Activated T-cell treated with anti-CD3 and anti-CD28 coated beads for 24 hours (primary cell): Measurements from ENCODE around the gene PROX1.
"Not testable (repeated sequence)": the region's sequence is repeated elsewhere in the genome, so short reads cannot be mapped to it uniquely, and the experiment has no call there.

Experiments used
- DNase-seq: peaks from one replicate; pipeline ENCODE4 v3.0.0-alpha.2; 2020; ENCODE audit warnings: low read depth

PROX1 gene

DNA sequence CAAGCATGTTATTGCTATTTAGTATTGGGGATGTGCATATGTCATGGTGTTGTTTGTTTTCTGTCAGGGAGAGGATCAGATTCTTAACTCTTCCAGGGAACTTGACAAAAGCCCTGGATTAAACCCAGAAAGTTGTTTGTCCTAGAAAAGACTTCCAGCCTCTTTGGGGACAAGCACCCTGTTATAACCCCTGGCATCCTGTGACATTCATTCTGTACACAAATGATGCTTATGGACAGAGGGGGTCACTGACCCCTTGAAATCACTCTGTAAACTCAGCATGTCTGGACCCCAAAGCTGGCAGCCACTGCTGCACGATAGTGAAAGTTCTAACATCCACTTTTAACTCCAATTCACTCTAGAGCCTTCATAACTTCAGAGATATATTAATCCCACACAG is 81.2 kb downstream of the PROX1 start:
- no peak for DNase-seq

DNA sequence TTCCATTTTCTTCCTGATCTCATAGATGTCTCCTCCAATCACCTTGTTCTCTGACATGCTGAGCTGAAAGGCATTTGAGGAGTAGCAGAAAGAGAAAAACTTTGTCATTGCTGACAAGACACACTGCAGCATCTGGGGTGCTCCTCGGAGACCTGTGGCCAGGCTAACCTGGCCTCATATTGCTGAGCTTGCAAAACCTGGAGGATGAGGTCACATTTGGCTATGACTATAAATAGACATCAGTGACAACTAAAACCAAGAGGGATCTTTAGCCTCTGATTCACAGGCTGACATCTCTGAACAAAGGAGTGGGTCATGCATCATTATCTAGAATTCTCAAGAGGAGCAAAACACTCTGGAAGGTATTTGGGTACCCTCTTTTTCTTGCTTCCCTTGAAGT is 83.7 kb downstream of the PROX1 start:
- DNase-seq = no peak

DNA sequence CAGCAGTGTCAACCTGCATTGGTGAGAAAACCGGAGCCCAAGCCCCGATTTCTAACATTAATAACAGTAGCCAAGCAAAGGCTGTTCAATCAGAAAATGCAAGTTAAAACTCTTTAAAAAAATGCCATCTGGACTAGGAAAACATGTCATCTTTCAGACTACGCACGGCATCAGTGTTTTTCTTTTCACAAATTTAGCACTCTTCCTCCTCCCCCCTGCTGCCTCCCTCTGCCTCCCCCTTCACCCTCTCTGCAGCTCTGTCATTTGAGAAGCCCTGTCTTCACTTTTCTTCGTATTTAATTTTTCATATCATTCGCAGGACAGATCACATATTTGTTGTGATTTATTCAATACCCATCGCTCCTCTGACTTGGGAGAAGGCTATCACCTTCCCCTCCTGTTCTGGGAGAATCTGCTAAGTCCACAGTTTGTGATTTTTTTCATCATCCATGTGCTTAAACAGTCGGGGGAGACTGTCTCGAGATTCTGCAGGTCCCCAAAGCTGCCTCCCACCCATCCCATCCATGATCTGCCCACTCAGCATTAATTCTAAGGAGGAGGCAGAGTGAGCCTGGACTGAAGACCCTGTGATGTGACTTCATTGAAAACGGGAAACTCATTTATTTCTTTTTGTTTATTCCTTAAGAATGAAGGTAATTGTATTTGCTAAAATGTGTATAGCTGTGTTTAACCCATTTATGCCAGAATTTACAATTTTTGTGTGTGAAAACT is 84.8 kb downstream of the PROX1 start:
- no peak for DNase-seq

- DNase-seq = no peak
Measured at GRCh38 chr1:214074477-214074876, 86.7 kb downstream of the PROX1 start.

- DNase-seq = no peak
Measured at GRCh38 chr1:214075305-214075998, 87.7 kb downstream of the PROX1 start.

GRCh38 chr1:214075999-214076707 is 88.4 kb downstream of the PROX1 start:
- no peak for DNase-seq

- no peak for DNase-seq
Measured at GRCh38 chr1:214076708-214077065, 88.9 kb downstream of the PROX1 start.

DNA sequence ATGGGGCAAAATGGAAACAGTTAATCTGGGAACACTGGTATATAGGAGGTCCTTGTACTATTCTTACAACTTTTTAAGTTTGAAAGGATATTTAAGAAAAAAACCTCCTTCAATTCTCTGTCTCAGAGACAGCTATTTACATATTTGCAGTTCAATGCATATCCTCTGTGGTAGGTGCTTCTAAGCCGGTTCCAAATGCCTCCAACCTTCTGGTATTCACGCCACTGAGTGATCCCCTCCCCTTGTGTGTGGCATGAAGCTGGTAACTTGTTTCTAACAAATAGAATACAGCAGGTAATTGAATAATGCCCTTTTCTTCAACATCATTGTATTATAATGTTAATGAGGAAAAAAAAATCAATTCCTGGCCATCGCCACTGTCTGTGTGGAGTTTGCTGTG is 91.2 kb downstream of the PROX1 start:
- no peak for DNase-seq

GRCh38 chr1:214085325-214085724 is 97.6 kb downstream of the PROX1 start:
- no peak for DNase-seq

DNA sequence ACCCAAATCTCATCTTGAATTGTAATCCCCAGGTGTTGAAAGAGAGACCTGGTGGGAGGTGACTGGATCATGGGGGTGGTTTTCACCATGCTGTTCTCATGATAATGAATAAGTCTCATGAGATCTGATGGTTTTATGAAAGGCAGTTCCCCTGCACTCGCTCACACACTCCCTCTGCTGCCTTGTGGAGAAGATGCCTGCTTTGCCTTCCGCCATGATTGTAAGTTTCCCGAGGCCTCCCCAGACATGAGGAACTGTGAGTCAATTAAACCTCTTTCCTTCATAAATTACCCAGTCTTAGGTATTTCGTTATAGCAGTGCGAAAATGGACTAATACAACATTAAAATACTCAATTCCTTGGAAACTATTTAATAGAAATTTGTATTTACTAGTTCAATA is 99.2 kb downstream of the PROX1 start:
- DNase-seq = no peak

GRCh38 chr1:214089003-214089402 is 101.2 kb downstream of the PROX1 start:
- DNase-seq = not testable (repeated sequence)
